ENCODE data around the gene NAA40.

DNA sequence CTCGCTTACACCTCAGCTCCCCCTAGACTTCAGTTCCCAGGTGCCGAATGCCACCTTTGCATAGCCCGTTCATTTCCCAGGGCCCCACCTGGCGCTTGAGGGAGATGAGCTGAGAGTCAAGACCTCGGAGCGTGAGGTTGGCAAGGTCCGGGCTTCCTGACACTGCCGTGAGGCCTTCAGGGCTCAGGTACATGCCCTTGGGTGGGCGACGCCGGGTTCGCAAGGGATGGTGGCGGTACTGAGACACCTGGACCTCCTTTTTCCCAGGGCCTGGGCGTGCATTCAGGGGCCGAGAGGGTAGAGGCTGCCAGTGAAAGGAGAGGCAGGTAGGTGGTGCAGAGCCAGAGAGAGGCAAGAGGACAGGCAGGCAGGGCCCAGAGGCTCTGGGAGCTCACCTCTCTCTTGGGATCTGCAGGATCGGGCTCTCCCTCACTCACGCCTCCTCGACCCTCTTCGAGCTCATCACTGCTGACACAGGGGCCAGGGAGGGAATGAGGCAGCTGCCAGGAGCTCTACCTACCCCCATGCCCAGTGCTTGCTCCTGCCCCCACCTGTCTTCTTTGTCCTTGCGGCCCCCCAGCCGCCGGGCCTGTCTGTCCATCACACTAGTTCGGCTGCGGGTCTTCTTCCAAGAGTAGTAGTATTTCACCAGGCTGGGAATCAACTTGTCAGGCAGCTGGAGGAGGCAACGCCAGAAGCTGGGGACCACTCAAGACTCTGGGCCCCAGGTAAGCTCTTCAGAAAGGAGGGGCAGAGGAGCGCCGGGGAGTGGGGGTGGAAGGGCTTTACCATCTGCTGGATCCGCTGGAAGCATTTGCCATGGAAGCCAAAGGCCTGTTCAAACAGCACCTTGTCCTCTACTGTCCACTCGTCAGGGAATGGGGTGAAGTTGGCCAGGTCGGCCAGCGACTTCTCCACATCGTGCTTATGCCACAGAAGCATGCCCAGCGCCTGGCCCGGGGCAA lies 24.7 kb upstream of the NAA40 start:
- TF ChIP-seq, protein P1, sequence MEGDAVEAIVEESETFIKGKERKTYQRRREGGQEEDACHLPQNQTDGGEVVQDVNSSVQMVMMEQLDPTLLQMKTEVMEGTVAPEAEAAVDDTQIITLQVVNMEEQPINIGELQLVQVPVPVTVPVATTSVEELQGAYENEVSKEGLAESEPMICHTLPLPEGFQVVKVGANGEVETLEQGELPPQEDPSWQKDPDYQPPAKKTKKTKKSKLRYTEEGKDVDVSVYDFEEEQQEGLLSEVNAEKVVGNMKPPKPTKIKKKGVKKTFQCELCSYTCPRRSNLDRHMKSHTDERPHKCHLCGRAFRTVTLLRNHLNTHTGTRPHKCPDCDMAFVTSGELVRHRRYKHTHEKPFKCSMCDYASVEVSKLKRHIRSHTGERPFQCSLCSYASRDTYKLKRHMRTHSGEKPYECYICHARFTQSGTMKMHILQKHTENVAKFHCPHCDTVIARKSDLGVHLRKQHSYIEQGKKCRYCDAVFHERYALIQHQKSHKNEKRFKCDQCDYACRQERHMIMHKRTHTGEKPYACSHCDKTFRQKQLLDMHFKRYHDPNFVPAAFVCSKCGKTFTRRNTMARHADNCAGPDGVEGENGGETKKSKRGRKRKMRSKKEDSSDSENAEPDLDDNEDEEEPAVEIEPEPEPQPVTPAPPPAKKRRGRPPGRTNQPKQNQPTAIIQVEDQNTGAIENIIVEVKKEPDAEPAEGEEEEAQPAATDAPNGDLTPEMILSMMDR (IDR thresholded peaks at IDR 0.05): no peak
- no peak for TF ChIP-seq POLR2A (IDR thresholded peaks at IDR 0.05)

All from gastroesophageal sphincter (tissue), 3 donors.